H9 (cell line): ENCODE measurements around the gene CSMD2. TPM values are rescaled to one million over a fixed set of nuclear protein-coding genes. Genes with fewer than 3 reads are reported as not detected.

Experiments used
- DNase-seq: peaks from one replicate; pipeline ENCODE4 v3.0.0-alpha.2; 2017
- H2AFZ ChIP-seq: one replicate; pipeline ENCODE4 v1.6.1; 2013; ENCODE audit warnings: mild to moderate bottlenecking, low read length, control low read depth, moderate library complexity
- H2AK5ac ChIP-seq: 2 replicates; pipeline ENCODE4 v1.6.1; 2013; ENCODE audit warnings: low read length, control low read depth, mixed read lengths; ENCODE audit not compliant: insufficient read length
- H2BK120ac ChIP-seq: one replicate; pipeline ENCODE4 v1.6.1; 2013; ENCODE audit warnings: low read depth, mild to moderate bottlenecking, low read length, control low read depth, inconsistent platforms; ENCODE audit not compliant: poor library complexity, severe bottlenecking
- H2BK12ac ChIP-seq: 2 replicates; pipeline ENCODE4 v1.6.1; 2013; ENCODE audit warnings: low read length, control low read depth, mixed read lengths, low read depth; ENCODE audit not compliant: insufficient read length
- H2BK15ac ChIP-seq: 2 replicates; pipeline ENCODE4 v1.6.1; 2013; ENCODE audit warnings: low read depth, low read length, control low read depth
- H2BK20ac ChIP-seq: one replicate; pipeline ENCODE4 v1.6.1; 2013; ENCODE audit warnings: low read depth, mild to moderate bottlenecking, low read length, control low read depth, inconsistent platforms; ENCODE audit not compliant: poor library complexity, severe bottlenecking
- H2BK5ac ChIP-seq: 2 replicates; pipeline ENCODE4 v1.6.1; 2013; ENCODE audit warnings: low read length, control low read depth, mixed read lengths; ENCODE audit not compliant: insufficient read length
- H3K14ac ChIP-seq: 2 replicates; pipeline ENCODE4 v1.6.1; 2013; ENCODE audit warnings: low read length, control low read depth; ENCODE audit not compliant: insufficient read depth
- H3K18ac ChIP-seq: 2 replicates; pipeline ENCODE4 v1.6.1; 2013; ENCODE audit warnings: low read depth, mild to moderate bottlenecking, mixed read lengths, low read length, control low read depth; ENCODE audit not compliant: insufficient read length
- H3K23ac ChIP-seq: 2 replicates; pipeline ENCODE4 v1.6.1; 2013; ENCODE audit warnings: low read length, control low read depth, mixed read lengths, low read depth; ENCODE audit not compliant: insufficient read length
- H3K23me2 ChIP-seq: 2 replicates; pipeline ENCODE4 v1.6.1; 2013; ENCODE audit warnings: low read depth, mild to moderate bottlenecking, mixed read lengths, low read length, control low read depth; ENCODE audit not compliant: insufficient read length, poor library complexity, severe bottlenecking
- H3K27ac ChIP-seq: 2 replicates; pipeline ENCODE4 v1.5.1; 2013; ENCODE audit warnings: low read length, control low read depth, mixed read lengths, low read depth; ENCODE audit not compliant: insufficient read length
- H3K27me3 ChIP-seq: 2 replicates; pipeline ENCODE4 v1.6.1; 2013; ENCODE audit warnings: low read length, control low read depth, inconsistent platforms; ENCODE audit not compliant: insufficient read depth
- H3K4ac ChIP-seq: 2 replicates; pipeline ENCODE4 v1.6.1; 2013; ENCODE audit warnings: low read depth, mild to moderate bottlenecking, control low read depth, inconsistent platforms, low read length, moderate library complexity
- H3K4me1 ChIP-seq: 2 replicates; pipeline ENCODE4 v1.6.1; 2013; ENCODE audit warnings: low read length, control low read depth, inconsistent platforms; ENCODE audit not compliant: insufficient read depth
- H3K4me2 ChIP-seq: 2 replicates; pipeline ENCODE4 v1.6.1; 2013; ENCODE audit warnings: low read length, control low read depth, mixed read lengths; ENCODE audit not compliant: insufficient read length, insufficient read depth
- H3K56ac ChIP-seq: 2 replicates; pipeline ENCODE4 v1.6.1; 2013; ENCODE audit warnings: low read depth, mild to moderate bottlenecking, mixed read lengths, low read length, control low read depth; ENCODE audit not compliant: insufficient read length
- H3K79me1 ChIP-seq: 2 replicates; pipeline ENCODE4 v1.6.1; 2013; ENCODE audit warnings: low read depth, mild to moderate bottlenecking, moderate library complexity, low read length, control low read depth, inconsistent platforms; ENCODE audit not compliant: insufficient read depth, poor library complexity, severe bottlenecking
- H3K79me2 ChIP-seq: 2 replicates; pipeline ENCODE4 v1.6.1; 2013; ENCODE audit warnings: low read length, control low read depth, inconsistent platforms; ENCODE audit not compliant: insufficient read depth
- H3K9ac ChIP-seq: 2 replicates; pipeline ENCODE4 v1.6.1; 2013; ENCODE audit warnings: low read length, control low read depth, mixed read lengths; ENCODE audit not compliant: insufficient read length; ENCODE audit errors: extremely low read depth
- H3K9me3 ChIP-seq: one replicate; pipeline ENCODE4 v1.6.1; 2013; ENCODE audit warnings: low read depth, low read length, inconsistent platforms; ENCODE audit not compliant: control insufficient read depth
- H3T11ph ChIP-seq: one replicate; pipeline ENCODE4 v1.6.1; 2013; ENCODE audit warnings: mild to moderate bottlenecking, low read length, control low read depth, inconsistent platforms
- H4K20me1 ChIP-seq: one replicate; pipeline ENCODE4 v1.6.1; 2013; ENCODE audit not compliant: control insufficient read depth, insufficient read length, insufficient read depth
- H4K5ac ChIP-seq: 2 replicates; pipeline ENCODE4 v1.6.1; 2013; ENCODE audit warnings: low read depth, mild to moderate bottlenecking, mixed read lengths, low read length, control low read depth; ENCODE audit not compliant: insufficient read length
- H4K8ac ChIP-seq: replicated peaks from 2 replicates; pipeline ENCODE4 v1.6.1; 2013; ENCODE audit warnings: low read length, control low read depth, mixed read lengths, low read depth; ENCODE audit not compliant: insufficient read length
- H4K91ac ChIP-seq: 2 replicates; pipeline ENCODE4 v1.6.1; 2013; ENCODE audit warnings: low read depth, mild to moderate bottlenecking, moderate library complexity, mixed read lengths, low read length, control low read depth; ENCODE audit not compliant: insufficient read length
- H3K27ac Mint-ChIP-seq, 3 experiments: 2 replicates in 2 of 3; 3 replicates in 1 of 3; pipeline ENCODE4 v1.8.0; 2020 to 2021; ENCODE audit warnings: mixed read lengths in 3 of 3, mild to moderate bottlenecking in 1 of 3, moderate library complexity in 1 of 3
- H3K27me3 Mint-ChIP-seq: 2 replicates; pipeline ENCODE4 v1.8.0; 2021; ENCODE audit warnings: low read depth, mild to moderate bottlenecking, moderate library complexity, mixed read lengths
- H3K36me3 Mint-ChIP-seq, 3 experiments: 2 replicates in 2 of 3; 3 replicates in 1 of 3; pipeline ENCODE4 v1.8.0; 2020 to 2021; ENCODE audit warnings: low read depth in 3 of 3, mixed read lengths in 3 of 3; ENCODE audit not compliant: insufficient read depth in 1 of 3
- H3K4me1 Mint-ChIP-seq, 2 experiments: 2 replicates each; pipeline ENCODE4 v1.8.0; 2020; ENCODE audit warnings: mixed read lengths in 2 of 2
- H3K4me3 Mint-ChIP-seq, 2 experiments: 2 replicates in 1 of 2; 3 replicates in 1 of 2; pipeline ENCODE4 v1.8.0; 2020 to 2021; ENCODE audit warnings: mild to moderate bottlenecking in 2 of 2, mixed read lengths in 2 of 2, moderate library complexity in 1 of 2
- H3K9me3 Mint-ChIP-seq, 2 experiments: 2 replicates in 1 of 2; 3 replicates in 1 of 2; pipeline ENCODE4 v1.8.0; 2020; ENCODE audit warnings: mild to moderate bottlenecking in 2 of 2, mixed read lengths in 2 of 2, moderate library complexity in 1 of 2
- CTCF ChIP-seq: fragments of 200-600 bp; sonication (generic); conservative IDR thresholded peaks from 3 replicates; pipeline ENCODE4 v1.8.0; 2021; ENCODE audit warnings: antibody characterized with exemption, mild to moderate bottlenecking
- WGBS: extraction: QIAGEN DNeasy Blood & Tissue Kit; methylation state at CpG from one replicate; pipeline ENCODE4 v1.1.7; 2013; ENCODE audit warnings: missing lambda C conversion rate, low lambda C conversion rate, mixed read lengths; ENCODE audit not compliant: insufficient read length; ENCODE audit errors: extremely low coverage; 5-methylcytosine and 5-hydroxymethylcytosine counted together
- total RNA-seq: library from RNA; stranded (reverse); gene quantifications from 2 replicates; pipeline ENCODE4 v1.2.1, GENCODE V29; 2021

The CSMD2 gene
- total RNA-seq, 1 experiment from 2014 or later = 6.4 TPM

- no peak overlapping the region for H3K4me3 Mint-ChIP-seq
- H3T11ph ChIP-seq = no peak overlapping the region
- no peaks in the 10 kb centered on the region for H3K79me2 ChIP-seq
- no peak overlapping the region for H2BK15ac ChIP-seq
- no peak overlapping the region for H3K56ac ChIP-seq
- H3K27me3 ChIP-seq = no peaks in the 10 kb centered on the region; the same call in 1 of the 2 replicates
- no peaks in the 10 kb centered on the region for H4K20me1 ChIP-seq
- no peaks in the 10 kb centered on the region for H3K23me2 ChIP-seq
- no peak overlapping the region for H3K27ac Mint-ChIP-seq
- H3K14ac ChIP-seq = no peak overlapping the region
- H3K4me1 Mint-ChIP-seq = peaks cover 0 to 6% of the 10 kb centered on the region in 2 experiments; a peak in 1 of 4 replicates
- no peak overlapping the region for H2BK120ac ChIP-seq
- H2AK5ac ChIP-seq = no peak overlapping the region
- no peak for DNase-seq
- no CpG with 5 or more reads among the region's 1 CpG for WGBS
- H3K79me1 ChIP-seq = no peaks in the 10 kb centered on the region
- no peak overlapping the region for H3K23ac ChIP-seq
- peaks cover 0 to 4% (median 3%) of the 10 kb centered on the region in 3 experiments; a peak in 3 of 7 replicates for H3K36me3 Mint-ChIP-seq
- H2BK20ac ChIP-seq = no peak overlapping the region
- no peak overlapping the region for H3K9ac ChIP-seq
- H2AFZ ChIP-seq = no peak overlapping the region
- no peaks in the 10 kb centered on the region for H3K4me1 ChIP-seq
- H4K5ac ChIP-seq = no peak overlapping the region
- no peak overlapping the region for H4K91ac ChIP-seq
- no peak overlapping the region for H3K4me2 ChIP-seq
- no peak overlapping the region for H3K4ac ChIP-seq
- H3K9me3 ChIP-seq = no peaks in the 10 kb centered on the region
- H3K27ac ChIP-seq = no peak overlapping the region
- no peak overlapping the region for H3K18ac ChIP-seq
- no peak for TF ChIP-seq CTCF
- H3K9me3 Mint-ChIP-seq = no peaks in the 10 kb centered on the region
- H3K27me3 Mint-ChIP-seq = peaks cover 3% of the 10 kb centered on the region; the same call in 1 of the 2 replicates
- H4K8ac ChIP-seq = no peak overlapping the region
- no peak overlapping the region for H2BK12ac ChIP-seq
- H2BK5ac ChIP-seq = no peak overlapping the region
Observed at GRCh38 chr1:33529957-33530356, 635.1 kb downstream of the CSMD2 start.
